GM19239 (cell line): ENCODE results near the gene PLA2G6.

ENCODE experiments used
- DNase-seq: peaks from one replicate; pipeline ENCODE4 v3.0.0; 2011; ENCODE audit warnings: low spot score; ENCODE audit not compliant: insufficient read length
- FAIRE-seq: peaks from 2 replicates; lab custom pipeline; 2011; peaks lifted over from hg19 to GRCh38; lab: Jason Lieb, UNC

The PLA2G6 gene

GRCh38 chr22:38078046-38078840 lies 103.4 kb downstream of the PLA2G6 start:
- DNase-seq: no peak
- no peak for FAIRE-seq

- DNase-seq: no peak
Measured at GRCh38 chr22:38077595-38077994, 104.0 kb downstream of the PLA2G6 start.

GRCh38 chr22:38077096-38077495 lies 104.5 kb downstream of the PLA2G6 start:
- FAIRE-seq: no peak
- no peak for DNase-seq

More at GRCh38 chr22:38077595-38077994, 104.0 kb downstream of the PLA2G6 start:
- no peak for FAIRE-seq

GRCh38 chr22:38075961-38076360 lies 105.7 kb downstream of the PLA2G6 start:
- no peak for DNase-seq
- FAIRE-seq: no peak

- DNase-seq (no peak), FAIRE-seq (no peak)
Measured at GRCh38 chr22:38075105-38075825, 106.4 kb downstream of the PLA2G6 start.

GRCh38 chr22:38074181-38075104 lies 107.2 kb downstream of the PLA2G6 start:
- DNase-seq (no peak), FAIRE-seq (no peak)

- DNase-seq (no peak), FAIRE-seq (no peak)
Measured at GRCh38 chr22:38073150-38074130, 108.2 kb downstream of the PLA2G6 start.

- DNase-seq (no peak), FAIRE-seq (no peak)
Measured at GRCh38 chr22:38072322-38073149, 109.1 kb downstream of the PLA2G6 start.

- FAIRE-seq (no peak), DNase-seq (no peak)
Measured at GRCh38 chr22:38071421-38072321, 110.0 kb downstream of the PLA2G6 start.

- DNase-seq (no peak), FAIRE-seq (no peak)
Measured at GRCh38 chr22:38070250-38070921, 111.2 kb downstream of the PLA2G6 start.

- FAIRE-seq (no peak), DNase-seq (no peak)
Measured at GRCh38 chr22:38069372-38070249, 112.0 kb downstream of the PLA2G6 start.

GRCh38 chr22:38068641-38069371 lies 112.8 kb downstream of the PLA2G6 start:
- DNase-seq (no peak), FAIRE-seq (no peak)

GRCh38 chr22:38067761-38068360 lies 113.8 kb downstream of the PLA2G6 start:
- FAIRE-seq (no peak), DNase-seq (no peak)

- no peak for FAIRE-seq
- DNase-seq: no peak
Measured at GRCh38 chr22:38067028-38067415, 114.6 kb downstream of the PLA2G6 start.
